SK-N-SH (cell line): ENCODE results near the gene MTERF4. TPM values are rescaled to one million over a fixed set of nuclear protein-coding genes. Genes with fewer than 3 reads are reported as not detected.

Source experiments
- CTCF ChIA-PET: fragments of 300-600, 350-600 bp; formaldehyde crosslinking; extraction: SDS; loops from one replicate; lab custom pipeline; 2021; lab: Yijun Ruan, JAX
- POLR2A ChIA-PET: fragments of 350-600 bp; sonication (Branson Sonifier 250); formaldehyde crosslinking; extraction: SDS; loops from one replicate; lab custom pipeline; 2020; ENCODE audit warnings: antibody characterized with exemption, inconsistent platforms; lab: Yijun Ruan, JAX
- DNase-seq: peaks from one replicate; pipeline ENCODE4 v3.0.0; 2012
- H2AFZ ChIP-seq: fragments of 200-600 bp; sonication (generic); 2 replicates; pipeline ENCODE4 v1.8.1; 2016; ENCODE audit warnings: antibody characterized with exemption, mild to moderate bottlenecking, low read depth
- H3F3A ChIP-seq: fragments of 200-600 bp; sonication (generic); replicated peaks from 2 replicates; pipeline ENCODE3; 2016; ENCODE audit warnings: antibody characterized with exemption, mild to moderate bottlenecking; ENCODE audit not compliant: insufficient read depth
- H3K27ac ChIP-seq, 2 experiments: fragments of 200-500 bp in 1 of 2; fragments of 200-600 bp in 1 of 2; sonication (Bioruptor generic) in 1 of 2; sonication (generic), shearing (Covaris generic) in 1 of 2; 2 replicates each; pipeline versions ENCODE4 v1.5.1 to v1.6.1; 2014 to 2016; ENCODE audit warnings: low read depth in 2 of 2, inconsistent platforms in 1 of 2, low read length in 1 of 2, mild to moderate bottlenecking in 1 of 2, mixed read lengths in 1 of 2
- H3K27me3 ChIP-seq: fragments of 200-600 bp; sonication (generic), shearing (Covaris generic); 2 replicates; pipeline ENCODE4 v1.6.1; 2016; ENCODE audit warnings: mixed run types; ENCODE audit not compliant: insufficient read depth
- H3K36me3 ChIP-seq, 2 experiments: fragments of 200-500 bp in 1 of 2; fragments of 200-600 bp in 1 of 2; sonication (Bioruptor generic) in 1 of 2; sonication (generic) in 1 of 2; replicated peaks in 1 of 2; 2 replicates each; pipeline versions ENCODE3 to v1.5.1; 2014 to 2016; ENCODE audit warnings: low read length in 1 of 2, mild to moderate bottlenecking in 1 of 2; ENCODE audit not compliant: insufficient read depth in 2 of 2, control insufficient read depth in 1 of 2
- H3K4me1 ChIP-seq, 2 experiments: fragments of 200-500 bp in 1 of 2; fragments of 200-600 bp in 1 of 2; sonication (Bioruptor generic) in 1 of 2; sonication (generic), shearing (Covaris generic) in 1 of 2; 2 replicates each; pipeline versions ENCODE4 v1.5.1 to v1.6.1; 2014 to 2016; ENCODE audit warnings: low read depth in 1 of 2, low read length in 1 of 2, mixed run types in 1 of 2; ENCODE audit not compliant: insufficient read depth in 2 of 2, control insufficient read depth in 1 of 2
- H3K4me2 ChIP-seq: fragments of 200-600 bp; sonication (generic), shearing (Covaris generic); 2 replicates; pipeline ENCODE4 v1.6.1; 2017; ENCODE audit warnings: mixed run types
- H3K4me3 ChIP-seq, 2 experiments: fragments of 200-500 bp in 1 of 2; fragments of 200-600 bp in 1 of 2; sonication (Bioruptor generic) in 1 of 2; sonication (generic), shearing (Covaris generic) in 1 of 2; 2 replicates each; pipeline versions ENCODE4 v1.5.1 to v1.8.1; 2014 to 2016; ENCODE audit warnings: low read depth in 2 of 2, inconsistent platforms in 1 of 2, low read length in 1 of 2, mild to moderate bottlenecking in 1 of 2, mixed read lengths in 1 of 2, moderate library complexity in 1 of 2
- H3K79me2 ChIP-seq: fragments of 200-600 bp; sonication (generic); 2 replicates; pipeline ENCODE4 v1.8.1; 2017; ENCODE audit warnings: mild to moderate bottlenecking; ENCODE audit not compliant: insufficient read depth
- H3K9ac ChIP-seq: fragments of 200-600 bp; sonication (generic); 2 replicates; pipeline ENCODE4 v1.6.1; 2017; ENCODE audit warnings: mixed run types
- H3K9me2 ChIP-seq: fragments of 200-600 bp; sonication (generic); 2 replicates; pipeline ENCODE4 v1.6.1; 2017; ENCODE audit warnings: mixed run types
- H3K9me3 ChIP-seq: fragments of 200-600 bp; sonication (generic); 2 replicates; pipeline ENCODE4 v1.6.1; 2017; ENCODE audit warnings: mixed run types, mild to moderate bottlenecking, moderate library complexity
- H4K20me1 ChIP-seq: fragments of 200-600 bp; sonication (generic); 2 replicates; pipeline ENCODE4 v1.6.1; 2017; ENCODE audit warnings: mild to moderate bottlenecking, mixed run types; ENCODE audit not compliant: insufficient read depth
- CHD2 ChIP-seq: fragments of 150-350 bp; IDR thresholded peaks from 2 replicates; pipeline ENCODE4 v1.6.1; 2018; ENCODE audit warnings: low read length; ENCODE audit not compliant: partially characterized antibody
- ELF1 ChIP-seq: IDR thresholded peaks from 2 replicates; pipeline ENCODE4 v1.4.0; 2012
- EP300 ChIP-seq, 2 experiments: IDR thresholded peaks; 2 replicates each; pipeline versions ENCODE4 v1.4.0 to v1.6.1; 2012; ENCODE audit warnings: borderline replicate concordance in 1 of 2, low read depth in 1 of 2, low read length in 1 of 2
- EZH2phosphoT487 ChIP-seq: fragments of 200-600 bp; sonication (generic); IDR thresholded peaks from 2 replicates; pipeline ENCODE4 v1.6.1; 2017; ENCODE audit warnings: low read depth, mixed run types, mild to moderate bottlenecking, antibody characterized with exemption, moderate library complexity, borderline replicate concordance
- FOXJ3 ChIP-seq: sonication (generic); formaldehyde crosslinking; IDR thresholded peaks from 2 replicates; pipeline ENCODE4 v1.5.1; 2020; ENCODE audit warnings: mild to moderate bottlenecking, missing genetic modification reagents
- GABPA ChIP-seq: IDR thresholded peaks from 2 replicates; pipeline ENCODE4 v1.4.0; 2012; ENCODE audit warnings: low read depth, mild to moderate bottlenecking
- IRF3 ChIP-seq: fragments of 150-350 bp; IDR thresholded peaks from 2 replicates; pipeline ENCODE4 v1.6.1; 2016; ENCODE audit warnings: mild to moderate bottlenecking, low read depth, low read length
- JUND ChIP-seq: IDR thresholded peaks from 2 replicates; pipeline ENCODE4 v1.4.0; 2012
- NFIC ChIP-seq: IDR thresholded peaks from 2 replicates; pipeline ENCODE4 v1.4.0; 2012; ENCODE audit warnings: borderline replicate concordance
- POLR2AphosphoS5 ChIP-seq: IDR thresholded peaks from 2 replicates; pipeline ENCODE4 v1.6.1; 2012; ENCODE audit warnings: low read depth, low read length
- RAD21 ChIP-seq: IDR thresholded peaks from 2 replicates; pipeline ENCODE4 v1.6.1; 2012; ENCODE audit warnings: mild to moderate bottlenecking, low read length
- RFX5 ChIP-seq: IDR thresholded peaks from 2 replicates; pipeline ENCODE4 v1.6.1; 2012; ENCODE audit warnings: mild to moderate bottlenecking, improper control_type of control experiment, low read length
- RXRA ChIP-seq: IDR thresholded peaks from 2 replicates; pipeline ENCODE4 v1.4.0; 2012; ENCODE audit warnings: low read depth, mild to moderate bottlenecking, borderline replicate concordance
- SMC3 ChIP-seq: IDR thresholded peaks from 2 replicates; pipeline ENCODE4 v1.6.1; 2012; ENCODE audit warnings: low read depth, low read length, improper control_type of control experiment
- TAF1 ChIP-seq: IDR thresholded peaks from 2 replicates; pipeline ENCODE4 v1.6.1; 2012; ENCODE audit warnings: low read depth, mild to moderate bottlenecking, low read length, moderate library complexity, borderline replicate concordance
- TCF12 ChIP-seq: IDR thresholded peaks from 2 replicates; pipeline ENCODE4 v1.4.0; 2012
- TEAD4 ChIP-seq: IDR thresholded peaks from 2 replicates; pipeline ENCODE4 v1.4.0; 2012; ENCODE audit warnings: mild to moderate bottlenecking, borderline replicate concordance; ENCODE audit not compliant: insufficient read depth
- WGBS: methylation state at CpG from one replicate; pipeline ENCODE4 v1.1.6; 2017; ENCODE audit warnings: low lambda C conversion rate; 5-methylcytosine and 5-hydroxymethylcytosine counted together
- polyA plus RNA-seq, 3 experiments: library from polyadenylated mRNA; depleted of rRNA; stranded (reverse); fragments of >200 nt; gene quantifications; 2 replicates each; pipeline ENCODE4 v1.2.3, GENCODE V29; 2012
- TF ChIP-seq, protein P1 (sequence below): fragments of 200-600 bp; sonication (generic); IDR thresholded peaks from 2 replicates; pipeline ENCODE4 v1.6.1; 2017; ENCODE audit warnings: antibody characterized with exemption, mild to moderate bottlenecking, moderate library complexity
- TF ChIP-seq, protein P2 (sequence below): IDR thresholded peaks from 2 replicates; pipeline ENCODE4 v1.4.0; 2012; ENCODE audit warnings: low read depth, borderline replicate concordance

The MTERF4 gene
- polyA plus RNA-seq, 1 of the 3 experiments (the other 2 are of a cell fraction): 31.0 TPM

DNA sequence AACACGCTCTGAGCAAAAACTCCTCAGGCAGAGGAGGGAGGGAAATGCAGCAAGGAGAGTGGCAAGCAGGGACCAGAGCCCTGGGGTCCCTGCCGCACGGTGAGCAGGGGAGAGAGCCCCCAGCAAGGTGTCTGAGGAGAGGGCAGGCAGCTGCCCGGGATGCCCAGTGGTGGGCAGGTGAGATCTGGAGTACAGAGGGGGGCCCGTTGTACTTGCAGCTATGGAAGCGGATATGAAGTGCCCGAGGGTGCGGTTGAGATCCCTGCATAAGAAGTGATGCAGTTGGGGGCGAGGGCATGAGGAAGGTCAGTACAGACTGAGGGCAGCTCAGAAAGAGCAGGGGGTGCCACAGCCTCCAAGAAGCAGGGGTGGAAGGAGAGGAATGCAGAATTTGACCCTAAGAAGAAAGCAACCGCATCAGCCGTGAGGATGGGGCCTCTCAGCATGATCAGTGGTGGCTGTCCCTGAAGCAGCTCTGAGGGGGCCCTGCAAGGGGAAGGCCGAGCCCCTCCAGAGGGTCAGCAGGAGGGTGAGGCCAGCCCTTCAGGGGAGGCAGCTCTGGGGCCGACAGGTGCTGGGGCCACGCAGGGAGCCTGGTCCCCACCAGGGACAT is 29.4 kb downstream of the MTERF4 start:
- Histone ChIP-seq H3K9ac (no peak overlapping the region), H3K9me2 (no peaks in the 10 kb centered on the region), H3K9me3 (no peaks in the 10 kb centered on the region), H3K4me2 (no peak overlapping the region), H3K27ac (no peak overlapping the region), H3F3A (no peaks in the 10 kb centered on the region), H2AFZ (no peak overlapping the region), H3K36me3 (no peaks in the 10 kb centered on the region), H3K4me3 (no peak overlapping the region), H3K4me1 (no peaks in the 10 kb centered on the region; a peak in 1 of 4 replicates), H3K27me3 (no peaks in the 10 kb centered on the region), H3K79me2 (no peaks in the 10 kb centered on the region), H4K20me1 (no peaks in the 10 kb centered on the region)
- no peak for TF ChIP-seq RAD21
- DNase-seq: no peak
- WGBS: 68% methylated on average over 10 of the region's 14 CpGs
- ChIA-PET POLR2A (no interaction called here), CTCF (interaction anchor here (1.1 to 1.5 kb wide), 3 partner anchors 67 to 221 kb away, joined by 3 to 5 read pairs (median 4); no protein-coding TSS in a partner anchor)

DNA sequence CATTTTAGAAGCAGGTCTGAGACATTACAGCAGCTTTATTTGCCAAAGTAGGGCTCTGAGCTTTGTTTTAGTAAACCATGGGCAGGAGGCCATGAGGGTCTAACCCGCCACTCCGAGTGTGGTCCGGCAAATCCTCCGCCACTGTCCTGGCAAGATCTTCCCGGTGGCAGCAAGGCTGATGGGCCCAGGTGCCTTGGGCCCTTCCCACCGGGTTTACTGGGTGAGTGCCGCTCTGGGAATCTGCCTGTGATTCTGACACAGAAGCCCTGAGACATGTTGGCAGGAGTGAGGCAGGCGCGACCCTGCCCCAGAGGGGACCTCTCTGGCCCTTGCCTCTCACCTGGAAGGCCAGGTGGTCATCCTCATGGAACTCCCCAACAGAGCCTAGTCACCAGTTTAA is 29.9 kb downstream of the MTERF4 start:
- Histone ChIP-seq H3K4me3 (no peak overlapping the region), H3K79me2 (no peaks in the 10 kb centered on the region), H3F3A (no peaks in the 10 kb centered on the region), H3K9me3 (no peaks in the 10 kb centered on the region), H2AFZ (no peak overlapping the region), H3K4me2 (no peak overlapping the region), H3K27ac (no peak overlapping the region), H4K20me1 (no peaks in the 10 kb centered on the region), H3K27me3 (no peaks in the 10 kb centered on the region), H3K4me1 (no peaks in the 10 kb centered on the region; a peak in 1 of 4 replicates), H3K36me3 (no peaks in the 10 kb centered on the region), H3K9me2 (no peaks in the 10 kb centered on the region), H3K9ac (no peak overlapping the region)
- TF ChIP-seq, protein P1, sequence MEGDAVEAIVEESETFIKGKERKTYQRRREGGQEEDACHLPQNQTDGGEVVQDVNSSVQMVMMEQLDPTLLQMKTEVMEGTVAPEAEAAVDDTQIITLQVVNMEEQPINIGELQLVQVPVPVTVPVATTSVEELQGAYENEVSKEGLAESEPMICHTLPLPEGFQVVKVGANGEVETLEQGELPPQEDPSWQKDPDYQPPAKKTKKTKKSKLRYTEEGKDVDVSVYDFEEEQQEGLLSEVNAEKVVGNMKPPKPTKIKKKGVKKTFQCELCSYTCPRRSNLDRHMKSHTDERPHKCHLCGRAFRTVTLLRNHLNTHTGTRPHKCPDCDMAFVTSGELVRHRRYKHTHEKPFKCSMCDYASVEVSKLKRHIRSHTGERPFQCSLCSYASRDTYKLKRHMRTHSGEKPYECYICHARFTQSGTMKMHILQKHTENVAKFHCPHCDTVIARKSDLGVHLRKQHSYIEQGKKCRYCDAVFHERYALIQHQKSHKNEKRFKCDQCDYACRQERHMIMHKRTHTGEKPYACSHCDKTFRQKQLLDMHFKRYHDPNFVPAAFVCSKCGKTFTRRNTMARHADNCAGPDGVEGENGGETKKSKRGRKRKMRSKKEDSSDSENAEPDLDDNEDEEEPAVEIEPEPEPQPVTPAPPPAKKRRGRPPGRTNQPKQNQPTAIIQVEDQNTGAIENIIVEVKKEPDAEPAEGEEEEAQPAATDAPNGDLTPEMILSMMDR: no peak
- TF ChIP-seq POLR2AphosphoS5 (no peak), TCF12 (no peak), SMC3 (no peak), RXRA (no peak), JUND (no peak), NFIC (no peak), CHD2 (no peak)
- 60% methylated on average over 7 of the region's 9 CpGs for WGBS
- CTCF ChIA-PET: interaction anchor here (1.1 to 1.5 kb wide), 2 partner anchors 66 to 221 kb away, joined by 3 to 5 read pairs; no protein-coding TSS in a partner anchor
- no peak for DNase-seq
- POLR2A ChIA-PET: no interaction called here

DNA sequence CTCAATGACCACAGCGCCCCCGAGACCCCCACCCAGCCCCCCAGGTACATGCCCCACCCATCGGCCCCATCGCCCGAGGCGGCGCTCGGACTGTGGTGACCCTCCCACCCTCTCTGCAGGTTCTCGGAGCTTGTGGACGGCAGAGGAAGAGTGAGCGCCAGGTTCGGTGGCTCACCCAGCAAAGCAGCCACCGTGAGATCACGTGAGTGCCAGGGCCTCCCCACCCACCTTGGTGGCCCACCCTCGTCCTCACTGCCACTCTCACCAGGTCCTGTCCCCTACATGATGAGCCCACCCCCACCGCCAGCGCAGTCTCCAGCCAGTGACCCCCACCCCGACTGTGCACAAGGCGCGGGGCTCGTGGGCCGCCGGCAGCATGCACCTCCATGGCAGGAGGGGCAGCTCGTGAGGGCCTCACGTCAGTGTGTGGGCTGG is 30.4 kb downstream of the MTERF4 start:
- H3K9me3 ChIP-seq: no peaks in the 10 kb centered on the region
- ChIA-PET CTCF (no interaction called here), POLR2A (no interaction called here)
- WGBS: 78% methylated on average over 14 of the region's 25 CpGs
- H3F3A ChIP-seq: no peaks in the 10 kb centered on the region
- no peaks in the 10 kb centered on the region for H4K20me1 ChIP-seq
- no peaks in the 10 kb centered on the region; a peak in 1 of 4 replicates for H3K4me1 ChIP-seq
- no peak for DNase-seq
- no peak overlapping the region for H2AFZ ChIP-seq
- no peaks in the 10 kb centered on the region for H3K79me2 ChIP-seq
- no peaks in the 10 kb centered on the region for H3K27me3 ChIP-seq
- no peak overlapping the region for H3K4me3 ChIP-seq
- no peak overlapping the region for H3K27ac ChIP-seq
- H3K36me3 ChIP-seq: no peaks in the 10 kb centered on the region
- no peak overlapping the region for H3K4me2 ChIP-seq
- H3K9me2 ChIP-seq: no peaks in the 10 kb centered on the region
- H3K9ac ChIP-seq: no peak overlapping the region
- TF ChIP-seq EZH2phosphoT487 (no peak), TAF1 (no peak), GABPA (no peak), FOXJ3 (CRISPR knock-in tag) (no peak), RAD21 (no peak), TEAD4 (no peak), ELF1 (no peak), EP300 (IDR thresholded peaks at IDR 0.05; ENCODE audit: borderline replicate concordance in 1 of 2, low read depth in 1 of 2, low read length in 1 of 2) (no peak), IRF3 (no peak), RFX5 (no peak)
- TF ChIP-seq, protein P2, sequence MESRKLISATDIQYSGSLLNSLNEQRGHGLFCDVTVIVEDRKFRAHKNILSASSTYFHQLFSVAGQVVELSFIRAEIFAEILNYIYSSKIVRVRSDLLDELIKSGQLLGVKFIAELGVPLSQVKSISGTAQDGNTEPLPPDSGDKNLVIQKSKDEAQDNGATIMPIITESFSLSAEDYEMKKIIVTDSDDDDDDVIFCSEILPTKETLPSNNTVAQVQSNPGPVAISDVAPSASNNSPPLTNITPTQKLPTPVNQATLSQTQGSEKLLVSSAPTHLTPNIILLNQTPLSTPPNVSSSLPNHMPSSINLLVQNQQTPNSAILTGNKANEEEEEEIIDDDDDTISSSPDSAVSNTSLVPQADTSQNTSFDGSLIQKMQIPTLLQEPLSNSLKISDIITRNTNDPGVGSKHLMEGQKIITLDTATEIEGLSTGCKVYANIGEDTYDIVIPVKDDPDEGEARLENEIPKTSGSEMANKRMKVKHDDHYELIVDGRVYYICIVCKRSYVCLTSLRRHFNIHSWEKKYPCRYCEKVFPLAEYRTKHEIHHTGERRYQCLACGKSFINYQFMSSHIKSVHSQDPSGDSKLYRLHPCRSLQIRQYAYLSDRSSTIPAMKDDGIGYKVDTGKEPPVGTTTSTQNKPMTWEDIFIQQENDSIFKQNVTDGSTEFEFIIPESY: no peak
